Subcutaneous abdominal adipose tissue (tissue), 5 donors: Measurements from ENCODE around the gene EFEMP2.

Experiments used
- H3K27ac ChIP-seq: one replicate; pipeline ENCODE4 v1.7.0; 2013; ENCODE audit warnings: low read depth, mild to moderate bottlenecking, inconsistent platforms, low read length, moderate library complexity
- H3K27me3 ChIP-seq, 5 donors: one replicate each; pipeline ENCODE4 v1.7.0; 2013; ENCODE audit warnings: low read length in 5 of 5, inconsistent platforms in 1 of 5; ENCODE audit not compliant: control insufficient read depth in 5 of 5, insufficient read depth in 4 of 5
- H3K36me3 ChIP-seq, 5 donors: one replicate each; pipeline ENCODE4 v1.7.0; 2013; ENCODE audit warnings: low read length in 5 of 5; ENCODE audit not compliant: control insufficient read depth in 5 of 5, insufficient read depth in 5 of 5
- H3K4me1 ChIP-seq, 5 donors: one replicate each; pipeline ENCODE4 v1.7.0; 2013; ENCODE audit warnings: low read length in 5 of 5, mild to moderate bottlenecking in 3 of 5, moderate library complexity in 1 of 5; ENCODE audit not compliant: control insufficient read depth in 5 of 5, insufficient read depth in 5 of 5
- H3K4me3 ChIP-seq, 5 donors: one replicate each; pipeline ENCODE4 v1.7.0; 2013; ENCODE audit warnings: low read length in 5 of 5, low read depth in 1 of 5
- H3K9ac ChIP-seq, 5 donors: one replicate each; pipeline ENCODE4 v1.7.0; 2013; ENCODE audit warnings: low read length in 5 of 5, mild to moderate bottlenecking in 4 of 5, moderate library complexity in 3 of 5
- H3K9me3 ChIP-seq, 5 donors: one replicate each; pipeline ENCODE4 v1.7.0; 2013; ENCODE audit warnings: low read length in 5 of 5; ENCODE audit not compliant: control insufficient read depth in 5 of 5
- donor health status: healthy.
- donor health status: healthy.
- donor health status: healthy.
- donor health status: healthy.
- donor health status: healthy.

EFEMP2 gene

DNA sequence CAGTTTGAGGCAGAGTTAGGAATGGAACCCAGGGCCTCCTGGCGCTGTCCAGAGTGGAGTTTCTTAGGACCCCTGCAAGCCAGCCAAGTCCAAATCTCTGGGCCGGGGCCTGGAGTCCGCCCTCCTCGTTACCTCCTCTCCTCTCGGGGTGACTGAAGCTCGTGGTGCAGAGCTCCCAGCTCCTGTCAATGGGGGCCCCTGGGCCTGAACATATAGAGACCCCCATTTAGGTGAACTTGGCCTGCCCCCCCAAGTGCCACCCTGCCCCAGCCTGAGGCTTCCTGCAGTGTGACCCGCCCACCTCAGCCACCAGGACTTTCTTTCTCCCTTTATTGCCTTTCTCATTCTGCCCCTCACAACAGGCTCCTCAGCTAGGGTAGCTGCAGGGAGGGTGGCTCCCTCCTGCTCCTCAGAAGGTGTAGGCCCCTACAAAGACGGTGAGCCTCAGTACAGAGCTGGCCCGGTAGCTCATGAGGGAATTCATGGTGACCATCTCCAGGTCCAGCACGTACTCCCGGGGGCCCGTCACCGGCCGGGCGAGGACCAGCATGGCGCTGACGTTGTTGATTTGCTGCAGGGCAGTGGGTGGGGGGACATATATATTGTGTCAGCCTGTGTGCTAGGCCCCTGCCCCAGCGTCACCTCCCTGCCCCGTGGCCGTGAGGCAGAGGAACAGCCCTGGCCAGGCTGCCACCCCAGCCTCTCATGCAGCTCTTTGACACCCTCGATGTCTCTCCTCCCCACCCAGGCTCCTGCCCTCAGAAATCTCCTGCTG is 5.9 kb downstream of the EFEMP2 start:
- peaks cover 0 to 80% (median 75%) of the 10 kb centered on the region in 5 donors for H3K36me3 ChIP-seq
- no peaks in the 10 kb centered on the region for H3K27me3 ChIP-seq
- H3K9me3 ChIP-seq, result no peaks in the 10 kb centered on the region
- H3K9ac ChIP-seq, result no peak overlapping the region
- H3K4me1 ChIP-seq, result peaks cover 8 to 39% (median 35%) of the 10 kb centered on the region in 5 donors
- H3K4me3 ChIP-seq, result no peak overlapping the region
- H3K27ac ChIP-seq, result no peak overlapping the region

DNA sequence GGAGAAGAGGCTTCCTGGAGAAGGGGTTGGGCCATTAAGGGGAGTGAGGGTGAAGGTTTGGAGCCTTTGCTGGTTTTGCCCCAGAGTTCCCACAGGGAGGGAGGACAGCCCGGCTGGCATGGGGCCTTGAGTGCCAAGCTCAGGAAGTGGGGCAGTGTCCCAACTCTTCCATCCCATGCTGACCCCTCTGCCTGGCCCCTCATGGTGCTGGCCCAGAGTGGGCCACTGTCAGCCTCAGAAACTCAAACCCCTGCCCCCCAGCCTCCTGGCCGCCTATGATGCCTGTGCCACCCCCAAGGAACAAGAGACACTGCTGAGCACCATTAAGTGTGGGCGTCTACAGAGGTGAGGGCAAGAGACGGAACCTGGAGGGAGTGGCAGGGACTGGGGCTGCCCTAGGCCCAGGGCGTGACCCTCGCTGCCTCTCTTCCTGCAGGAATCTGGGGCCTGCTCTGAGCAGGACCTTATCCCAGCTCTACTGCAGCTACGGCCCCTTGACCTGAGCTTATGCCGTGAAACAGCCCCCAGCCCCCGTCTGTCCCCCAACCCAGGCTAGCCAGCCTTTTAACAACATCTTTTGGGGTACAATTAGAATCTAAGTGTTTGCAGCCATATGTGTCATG is 6.9 kb downstream of the EFEMP2 start:
- Histone ChIP-seq H3K9me3 (no peaks in the 10 kb centered on the region), H3K27ac (no peak overlapping the region), H3K9ac (no peak overlapping the region), H3K4me1 (peaks cover 8 to 39% (median 34%) of the 10 kb centered on the region in 5 donors), H3K36me3 (peaks cover 0 to 80% (median 75%) of the 10 kb centered on the region in 5 donors), H3K4me3 (no peak overlapping the region), H3K27me3 (no peaks in the 10 kb centered on the region)

DNA sequence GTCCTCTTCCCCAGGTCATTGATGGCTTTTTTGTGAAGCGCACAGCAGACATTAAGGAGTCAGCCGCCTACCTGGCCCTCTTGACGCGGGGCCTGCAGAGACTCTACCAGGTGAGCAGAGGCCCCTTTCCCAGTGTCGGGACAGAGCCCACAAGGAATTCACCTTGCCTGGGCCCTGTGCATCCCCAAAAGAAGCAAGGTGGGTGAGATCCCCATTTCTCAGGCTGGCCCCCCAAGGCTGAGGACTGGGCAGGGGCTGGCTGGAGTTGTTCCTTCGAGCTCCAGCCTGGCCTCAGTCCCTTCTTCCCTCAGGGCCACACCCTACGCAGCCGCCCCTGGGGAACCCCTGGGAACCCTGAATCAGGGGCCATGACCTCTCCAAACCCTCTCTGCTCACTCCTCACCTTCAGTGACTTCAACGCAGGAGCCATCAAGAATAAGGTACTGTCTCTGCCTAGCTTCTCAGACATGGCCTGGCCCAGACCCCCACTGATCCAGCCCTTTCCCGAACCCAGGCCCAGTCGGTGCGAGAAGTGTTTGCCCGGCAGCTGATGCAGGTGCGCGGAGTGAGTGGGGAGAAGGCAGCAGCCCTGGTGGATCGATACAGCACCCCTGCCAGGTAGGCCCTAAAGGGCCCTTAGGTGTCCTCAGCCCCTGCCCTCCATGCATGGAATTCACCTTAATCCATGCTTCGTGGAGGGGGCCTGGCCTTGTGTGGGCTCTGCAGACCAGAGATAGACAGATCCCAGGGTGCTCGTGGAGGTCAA is 7.7 kb downstream of the EFEMP2 start:
- no peaks in the 10 kb centered on the region for H3K27me3 ChIP-seq
- no peak overlapping the region for H3K9ac ChIP-seq
- H3K36me3 ChIP-seq, result peaks cover 0 to 78% (median 75%) of the 10 kb centered on the region in 5 donors
- H3K4me3 ChIP-seq, result no peak overlapping the region
- no peaks in the 10 kb centered on the region for H3K9me3 ChIP-seq
- no peak overlapping the region for H3K27ac ChIP-seq
- peaks cover 6 to 37% (median 29%) of the 10 kb centered on the region in 5 donors for H3K4me1 ChIP-seq

DNA sequence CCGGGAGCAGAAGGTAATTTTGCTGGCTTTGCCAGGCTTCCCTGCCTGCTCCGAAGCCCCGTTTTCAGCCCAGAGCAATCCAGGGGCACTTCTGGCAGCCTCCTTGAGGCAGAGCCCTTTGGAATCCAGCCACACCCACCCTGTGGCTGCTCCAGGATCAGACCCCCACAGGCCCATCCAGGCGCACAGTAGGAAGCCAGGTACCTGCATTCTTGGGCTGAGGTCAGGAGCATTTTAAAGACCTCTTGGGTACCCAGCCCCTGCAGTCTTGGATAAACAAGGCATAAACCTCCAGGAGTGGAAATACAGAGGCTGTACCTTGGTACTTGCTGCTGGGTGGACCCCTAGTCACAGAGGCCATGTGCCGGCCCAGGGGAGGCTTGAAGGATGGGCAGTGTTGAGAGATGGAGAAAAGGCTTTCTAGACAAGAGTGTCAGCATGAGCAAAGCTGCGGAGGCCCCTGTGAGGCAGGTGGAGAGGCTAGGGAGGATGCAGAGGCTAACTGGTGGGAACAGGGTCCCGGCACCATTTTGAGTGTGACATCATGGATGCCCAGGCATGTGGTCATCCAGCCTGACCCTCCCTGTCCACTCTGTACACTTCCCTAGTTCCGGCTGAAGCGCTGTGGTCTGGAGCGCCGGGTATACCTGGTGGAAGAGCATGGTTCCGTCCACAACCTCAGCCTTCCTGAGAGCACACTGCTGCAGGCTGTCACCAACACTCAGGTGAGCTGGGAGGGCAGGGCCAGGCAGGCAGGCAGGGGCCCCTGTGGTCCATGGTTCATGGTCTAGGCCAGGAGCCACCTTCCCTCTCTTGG is 8.5 kb downstream of the EFEMP2 start:
- H3K4me3 ChIP-seq, result no peak overlapping the region
- peaks cover 0 to 71% (median 68%) of the 10 kb centered on the region in 5 donors for H3K36me3 ChIP-seq
- no peak overlapping the region for H3K27ac ChIP-seq
- H3K9ac ChIP-seq, result no peak overlapping the region
- no peaks in the 10 kb centered on the region for H3K27me3 ChIP-seq
- no peaks in the 10 kb centered on the region for H3K9me3 ChIP-seq
- peaks cover 6 to 42% (median 33%) of the 10 kb centered on the region in 5 donors for H3K4me1 ChIP-seq

DNA sequence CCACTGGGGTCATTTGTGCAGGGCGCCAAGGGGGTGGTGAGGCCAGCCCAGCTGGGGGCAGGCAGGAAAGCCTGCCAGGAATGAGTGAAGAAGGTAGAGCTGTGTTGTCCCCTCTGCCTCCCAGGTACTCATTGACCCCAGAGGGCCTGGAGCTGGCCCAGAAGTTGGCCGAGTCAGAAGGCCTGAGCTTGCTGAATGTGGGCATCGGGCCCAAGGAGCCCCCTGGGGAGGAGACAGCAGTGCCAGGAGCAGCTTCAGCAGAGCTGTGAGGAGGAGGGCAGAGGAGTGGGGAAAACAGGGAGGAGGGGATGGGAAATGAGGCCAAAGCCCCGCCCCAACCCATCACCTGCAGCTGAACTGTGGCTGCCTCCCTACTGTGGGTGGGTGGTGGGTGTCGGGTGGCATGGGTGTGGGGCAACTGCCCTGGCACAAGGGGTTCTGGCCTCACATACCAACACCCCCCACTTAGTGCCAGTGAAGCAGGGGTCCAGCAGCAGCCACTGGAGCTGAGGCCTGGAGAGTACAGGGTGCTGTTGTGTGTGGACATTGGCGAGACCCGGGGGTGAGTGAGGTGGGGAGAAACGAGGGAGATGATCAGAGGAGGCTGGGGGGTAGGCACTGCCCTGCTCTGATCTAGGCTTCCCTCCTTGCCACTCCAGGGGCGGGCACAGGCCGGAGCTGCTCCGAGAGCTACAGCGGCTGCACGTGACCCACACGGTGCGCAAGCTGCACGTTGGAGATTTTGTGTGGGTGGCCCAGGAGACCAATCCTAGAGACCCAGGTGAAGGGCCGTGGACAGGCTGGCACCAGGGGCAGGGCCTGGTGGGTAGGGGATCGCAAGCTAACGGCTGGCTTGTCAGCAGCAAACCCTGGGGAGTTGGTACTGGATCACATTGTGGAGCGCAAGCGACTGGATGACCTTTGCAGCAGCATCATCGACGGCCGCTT is 9.4 kb downstream of the EFEMP2 start:
- Histone ChIP-seq H3K4me1 (peaks cover 9 to 51% (median 41%) of the 10 kb centered on the region in 5 donors), H3K27me3 (no peaks in the 10 kb centered on the region), H3K4me3 (no peak overlapping the region), H3K27ac (no peak overlapping the region), H3K9me3 (no peaks in the 10 kb centered on the region), H3K36me3 (peaks cover 0 to 63% (median 61%) of the 10 kb centered on the region in 5 donors), H3K9ac (no peak overlapping the region)

DNA sequence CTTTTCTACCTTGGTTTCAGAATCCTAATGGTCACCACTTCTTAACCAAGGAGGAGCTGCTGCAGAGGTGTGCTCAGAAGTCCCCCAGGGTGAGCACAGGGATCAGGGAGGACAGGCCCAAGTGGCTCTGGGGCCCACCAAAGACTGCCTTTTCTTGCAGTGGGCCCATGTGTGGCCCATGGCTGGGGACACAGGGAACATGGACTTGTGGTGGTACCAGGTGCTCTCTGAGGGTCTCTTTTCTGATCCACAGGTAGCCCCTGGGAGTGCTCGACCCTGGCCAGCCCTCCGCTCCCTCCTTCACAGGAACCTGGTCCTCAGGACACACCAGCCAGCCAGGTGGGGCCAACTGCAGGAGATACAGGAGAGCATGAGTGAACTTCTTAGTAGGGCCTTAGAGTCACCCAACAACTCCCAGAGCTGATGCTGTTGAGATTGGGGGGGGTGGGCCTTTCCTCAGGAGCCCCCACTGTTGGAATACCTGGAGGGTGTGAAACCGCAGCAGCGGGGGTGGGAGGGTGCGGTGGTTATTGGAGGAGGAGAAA is 10.3 kb downstream of the EFEMP2 start:
- Histone ChIP-seq H3K36me3 (peaks cover 0 to 56% (median 53%) of the 10 kb centered on the region in 5 donors), H3K9me3 (no peaks in the 10 kb centered on the region), H3K27ac (no peak overlapping the region), H3K9ac (peak overlapping the region in 2 of 5 donors; percentile 11 to 35), H3K27me3 (no peaks in the 10 kb centered on the region), H3K4me3 (no peak overlapping the region), H3K4me1 (peaks cover 9 to 51% (median 41%) of the 10 kb centered on the region in 5 donors)

DNA sequence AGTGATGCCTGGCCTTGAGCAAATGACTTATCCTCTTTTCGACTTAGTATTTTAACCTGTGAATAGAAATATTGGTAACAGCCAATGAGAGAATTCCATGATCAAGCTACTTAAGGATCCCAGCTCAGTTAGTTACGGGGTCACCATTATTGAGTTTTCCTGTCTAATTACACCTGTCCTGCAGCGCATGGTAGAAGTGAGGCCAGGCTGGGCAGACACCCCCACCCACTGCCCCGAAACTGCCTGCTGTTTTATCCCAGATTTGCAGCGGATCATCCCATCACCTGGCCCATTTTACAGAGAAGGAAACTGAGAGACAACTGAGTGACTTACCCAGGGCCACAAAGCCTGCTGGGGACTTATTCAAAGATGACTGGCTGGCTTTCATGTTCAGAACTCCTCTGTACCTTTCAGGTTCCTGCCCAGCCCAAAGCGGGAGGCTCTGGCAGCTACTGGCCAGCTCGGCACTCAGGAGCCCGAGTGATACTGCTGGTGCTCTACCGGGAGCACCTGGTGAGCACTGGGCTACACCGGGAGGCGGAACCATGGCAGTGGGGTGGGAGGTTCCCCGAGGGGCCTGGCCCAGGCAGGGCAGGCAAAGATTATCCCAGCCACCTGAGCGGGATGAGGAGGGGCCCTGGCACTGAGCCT is 10.9 kb downstream of the EFEMP2 start:
- Histone ChIP-seq H3K4me1 (peaks cover 9 to 55% (median 43%) of the 10 kb centered on the region in 5 donors), H3K9ac (peak overlapping the region in 4 of 5 donors; percentile 80 to 95 (median 90)), H3K27ac (no peak overlapping the region), H3K4me3 (peak overlapping the region; percentile 81 to 97 (median 87)), H3K36me3 (peaks cover 0 to 50% (median 47%) of the 10 kb centered on the region in 5 donors), H3K27me3 (no peaks in the 10 kb centered on the region), H3K9me3 (no peaks in the 10 kb centered on the region)

DNA sequence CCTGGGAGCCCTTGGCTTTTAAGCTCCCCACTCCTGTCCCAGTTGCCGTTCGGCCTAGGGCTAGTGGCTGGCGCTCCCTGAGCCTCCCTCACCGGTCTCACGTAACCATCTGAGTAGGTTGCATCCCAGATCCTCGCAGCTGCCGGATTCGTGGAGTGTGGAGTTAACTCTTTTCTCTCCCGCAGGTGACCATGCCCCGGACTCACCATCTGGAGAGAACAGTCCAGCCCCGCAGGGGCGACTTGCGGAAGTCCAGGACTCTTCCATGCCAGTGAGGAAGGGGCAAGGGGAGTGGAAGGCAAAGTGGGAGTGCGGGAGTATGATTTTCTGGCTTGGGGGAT is 11.5 kb downstream of the EFEMP2 start:
- Histone ChIP-seq H3K4me1 (peaks cover 14 to 60% (median 48%) of the 10 kb centered on the region in 5 donors), H3K36me3 (peaks cover 0 to 46% (median 45%) of the 10 kb centered on the region in 5 donors), H3K9me3 (no peaks in the 10 kb centered on the region), H3K9ac (peak overlapping the region; percentile 48 to 95 (median 84)), H3K27ac (peak overlapping the region; percentile 93), H3K4me3 (peak overlapping the region; percentile 81 to 97 (median 87)), H3K27me3 (no peaks in the 10 kb centered on the region)
